ENCODE results near the gene TGM1.

The TGM1 gene

GRCh38 chr14:24307156-24307574, 44.2 kb upstream of the TGM1 start:
- Histone ChIP-seq H4K91ac (ENCODE audit: low read depth, low read length, poor library complexity) (no peak overlapping the region), H2BK12ac (ENCODE audit: low read length) (no peak overlapping the region), H3K27me3 (ENCODE audit: control insufficient read depth in 3 of 3, insufficient read depth in 3 of 3, low read depth in 1 of 3, low read length in 3 of 3) (no peaks in the 10 kb centered on the region), H3K14ac (ENCODE audit: low read length) (no peak overlapping the region), H2AFZ (ENCODE audit: low read length) (no peak overlapping the region), H3K27ac (replicated peaks; ENCODE audit: low read length) (no peak overlapping the region), H2BK15ac (ENCODE audit: low read length) (no peak overlapping the region), H3K4me2 (ENCODE audit: insufficient read depth, low read length, poor library complexity, severe bottlenecking) (no peak overlapping the region), H3K4me3 (ENCODE audit: low read length in 2 of 2) (no peak overlapping the region), H3K23ac (ENCODE audit: low read depth, low read length, poor library complexity) (no peak overlapping the region), H3K4ac (ENCODE audit: low read length) (no peak overlapping the region), H4K8ac (ENCODE audit: low read depth, low read length) (no peak overlapping the region), H2BK120ac (ENCODE audit: low read depth, low read length) (no peak overlapping the region), H3K79me1 (ENCODE audit: low read depth, low read length) (no peaks in the 10 kb centered on the region), H3K4me1 (ENCODE audit: control insufficient read depth in 2 of 2, insufficient read depth in 1 of 2, low read depth in 1 of 2, low read length in 2 of 2) (no peaks in the 10 kb centered on the region), H3K9ac (ENCODE audit: low read depth, low read length, poor library complexity) (no peak overlapping the region), H3K9me3 (replicated peaks in 1 of 2; ENCODE audit: control insufficient read depth in 2 of 2, insufficient read depth in 1 of 2, low read depth in 1 of 2, low read length in 2 of 2) (no peaks in the 10 kb centered on the region), H3K18ac (ENCODE audit: low read length) (no peak overlapping the region), H3K36me3 (replicated peaks in 1 of 2; ENCODE audit: control insufficient read depth in 2 of 2, insufficient read depth in 2 of 2, low read length in 2 of 2) (peaks cover 41 to 83% of the 10 kb centered on the region in 2 donors), H2BK5ac (ENCODE audit: low read length) (no peak overlapping the region), H2AK5ac (ENCODE audit: low read depth, low read length) (no peak overlapping the region)
- no peak for DNase-seq (ENCODE audit: low spot score)
- no CpG with 5 or more reads among the region's 11 CpGs for WGBS, 2 donors (ENCODE audit: extremely low coverage in 2 of 2, insufficient read length in 2 of 2, insufficient replicate concordance in 1 of 2)

GRCh38 chr14:24304019-24304387, 41.0 kb upstream of the TGM1 start:
- H3K4me2 ChIP-seq (ENCODE audit: insufficient read depth, low read length, poor library complexity, severe bottlenecking), result no peak overlapping the region
- H4K8ac ChIP-seq (ENCODE audit: low read depth, low read length), result no peak overlapping the region
- no peaks in the 10 kb centered on the region for H3K27me3 ChIP-seq (ENCODE audit: control insufficient read depth in 3 of 3, insufficient read depth in 3 of 3, low read depth in 1 of 3, low read length in 3 of 3)
- no peak overlapping the region for H2BK120ac ChIP-seq (ENCODE audit: low read depth, low read length)
- peaks cover 7% of the 10 kb centered on the region for H3K79me1 ChIP-seq (ENCODE audit: low read depth, low read length)
- H3K23ac ChIP-seq (ENCODE audit: low read depth, low read length, poor library complexity), result no peak overlapping the region
- no CpG with 5 or more reads among the region's 11 CpGs for WGBS, 2 donors (ENCODE audit: extremely low coverage in 2 of 2, insufficient read length in 2 of 2, insufficient replicate concordance in 1 of 2)
- H3K4me1 ChIP-seq (ENCODE audit: control insufficient read depth in 2 of 2, insufficient read depth in 1 of 2, low read depth in 1 of 2, low read length in 2 of 2), result peaks cover 7 to 9% of the 10 kb centered on the region in 2 donors
- H2BK12ac ChIP-seq (ENCODE audit: low read length), result no peak overlapping the region
- H2AK5ac ChIP-seq (ENCODE audit: low read depth, low read length), result no peak overlapping the region
- H2BK15ac ChIP-seq (ENCODE audit: low read length), result no peak overlapping the region
- H3K4ac ChIP-seq (ENCODE audit: low read length), result no peak overlapping the region
- no peaks in the 10 kb centered on the region for H3K9me3 ChIP-seq (replicated peaks in 1 of 2; ENCODE audit: control insufficient read depth in 2 of 2, insufficient read depth in 1 of 2, low read depth in 1 of 2, low read length in 2 of 2)
- no peak overlapping the region for H3K14ac ChIP-seq (ENCODE audit: low read length)
- no peak overlapping the region for H3K27ac ChIP-seq (replicated peaks; ENCODE audit: low read length)
- no peak overlapping the region for H2BK5ac ChIP-seq (ENCODE audit: low read length)
- peak overlapping the region; percentile 44 for H4K91ac ChIP-seq (ENCODE audit: low read depth, low read length, poor library complexity)
- H2AFZ ChIP-seq (ENCODE audit: low read length), result no peak overlapping the region
- peaks cover 44 to 78% of the 10 kb centered on the region in 2 donors for H3K36me3 ChIP-seq (replicated peaks in 1 of 2; ENCODE audit: control insufficient read depth in 2 of 2, insufficient read depth in 2 of 2, low read length in 2 of 2)
- no peak for DNase-seq (ENCODE audit: low spot score)
- no peak overlapping the region for H3K18ac ChIP-seq (ENCODE audit: low read length)
- H3K4me3 ChIP-seq (ENCODE audit: low read length in 2 of 2), result no peak overlapping the region
- no peak overlapping the region for H3K9ac ChIP-seq (ENCODE audit: low read depth, low read length, poor library complexity)

GRCh38 chr14:24300326-24300980, 37.5 kb upstream of the TGM1 start:
- H3K23ac ChIP-seq (ENCODE audit: low read depth, low read length, poor library complexity), result no peak overlapping the region

GRCh38 chr14:24299255-24300191, 36.5 kb upstream of the TGM1 start, which contains the start of the genes DHRS1 and NOP9:
Gene DHRS1, minus strand, starts transcription at chr14:24299780. Its CDS starts 674 bp downstream, at chr14:24299106.
Gene NOP9, plus strand, starts transcription at chr14:24299850. Its CDS starts 105 bp downstream, at chr14:24299955.
- H3K9ac ChIP-seq (ENCODE audit: low read depth, low read length, poor library complexity), result peak within 1 kb of the TSS; percentile 92
- no peak within 1 kb of the TSS for H3K23ac ChIP-seq (ENCODE audit: low read depth, low read length, poor library complexity)
- H3K4ac ChIP-seq (ENCODE audit: low read length), result no peak within 1 kb of the TSS
- peak within 1 kb of the TSS; percentile 99 for H2AFZ ChIP-seq (ENCODE audit: low read length)
- H2BK5ac ChIP-seq (ENCODE audit: low read length), result peak within 1 kb of the TSS; percentile 67
- peak within 1 kb of the TSS; percentile 27 for H2AK5ac ChIP-seq (ENCODE audit: low read depth, low read length)
- H3K27ac ChIP-seq (replicated peaks; ENCODE audit: low read length), result no peak within 1 kb of the TSS
- WGBS, 2 donors (ENCODE audit: extremely low coverage in 2 of 2, insufficient read length in 2 of 2, insufficient replicate concordance in 1 of 2), result no CpG with 5 or more reads among the region's 75 CpGs
- peak within 1 kb of the TSS; percentile 97 for H3K18ac ChIP-seq (ENCODE audit: low read length)
- peaks cover 7% of the 10 kb centered on the region for H3K79me1 ChIP-seq (ENCODE audit: low read depth, low read length)
- no peaks in the 10 kb centered on the region for H3K27me3 ChIP-seq (ENCODE audit: control insufficient read depth in 3 of 3, insufficient read depth in 3 of 3, low read depth in 1 of 3, low read length in 3 of 3)
- peak within 1 kb of the TSS; percentile 91 to 98 for H3K4me3 ChIP-seq (ENCODE audit: low read length in 2 of 2)
- no peak within 1 kb of the TSS for H2BK120ac ChIP-seq (ENCODE audit: low read depth, low read length)
- H2BK15ac ChIP-seq (ENCODE audit: low read length), result no peak within 1 kb of the TSS
- H3K14ac ChIP-seq (ENCODE audit: low read length), result no peak within 1 kb of the TSS
- H4K91ac ChIP-seq (ENCODE audit: low read depth, low read length, poor library complexity), result no peak within 1 kb of the TSS
- H3K4me2 ChIP-seq (ENCODE audit: insufficient read depth, low read length, poor library complexity, severe bottlenecking), result peak within 1 kb of the TSS; percentile 88
- peak; percentile 91 for DNase-seq (ENCODE audit: low spot score)
- H4K8ac ChIP-seq (ENCODE audit: low read depth, low read length), result no peak within 1 kb of the TSS
- no peaks in the 10 kb centered on the region for H3K9me3 ChIP-seq (replicated peaks in 1 of 2; ENCODE audit: control insufficient read depth in 2 of 2, insufficient read depth in 1 of 2, low read depth in 1 of 2, low read length in 2 of 2)
- H3K4me1 ChIP-seq (ENCODE audit: control insufficient read depth in 2 of 2, insufficient read depth in 1 of 2, low read depth in 1 of 2, low read length in 2 of 2), result peaks cover 9 to 11% of the 10 kb centered on the region in 2 donors
- peaks cover 33 to 58% of the 10 kb centered on the region in 2 donors for H3K36me3 ChIP-seq (replicated peaks in 1 of 2; ENCODE audit: control insufficient read depth in 2 of 2, insufficient read depth in 2 of 2, low read length in 2 of 2)
- no peak within 1 kb of the TSS for H2BK12ac ChIP-seq (ENCODE audit: low read length)

More at GRCh38 chr14:24300326-24300980, 37.5 kb upstream of the TGM1 start:
- Histone ChIP-seq H2BK120ac (ENCODE audit: low read depth, low read length) (no peak overlapping the region), H3K4ac (ENCODE audit: low read length) (no peak overlapping the region), H2AFZ (ENCODE audit: low read length) (peak overlapping the region; percentile 99), H3K79me1 (ENCODE audit: low read depth, low read length) (peaks cover 7% of the 10 kb centered on the region), H2AK5ac (ENCODE audit: low read depth, low read length) (no peak overlapping the region), H3K14ac (ENCODE audit: low read length) (no peak overlapping the region), H2BK15ac (ENCODE audit: low read length) (no peak overlapping the region), H3K4me3 (ENCODE audit: low read length in 2 of 2) (peak overlapping the region; percentile 91 to 98), H3K27ac (replicated peaks; ENCODE audit: low read length) (no peak overlapping the region), H2BK5ac (ENCODE audit: low read length) (no peak overlapping the region), H3K27me3 (ENCODE audit: control insufficient read depth in 3 of 3, insufficient read depth in 3 of 3, low read depth in 1 of 3, low read length in 3 of 3) (no peaks in the 10 kb centered on the region), H4K8ac (ENCODE audit: low read depth, low read length) (no peak overlapping the region), H3K36me3 (replicated peaks in 1 of 2; ENCODE audit: control insufficient read depth in 2 of 2, insufficient read depth in 2 of 2, low read length in 2 of 2) (peaks cover 40 to 58% of the 10 kb centered on the region in 2 donors), H3K9me3 (replicated peaks in 1 of 2; ENCODE audit: control insufficient read depth in 2 of 2, insufficient read depth in 1 of 2, low read depth in 1 of 2, low read length in 2 of 2) (no peaks in the 10 kb centered on the region), H3K4me2 (ENCODE audit: insufficient read depth, low read length, poor library complexity, severe bottlenecking) (peak overlapping the region; percentile 88), H3K9ac (ENCODE audit: low read depth, low read length, poor library complexity) (peak overlapping the region; percentile 75), H3K18ac (ENCODE audit: low read length) (no peak overlapping the region), H4K91ac (ENCODE audit: low read depth, low read length, poor library complexity) (no peak overlapping the region), H2BK12ac (ENCODE audit: low read length) (no peak overlapping the region), H3K4me1 (ENCODE audit: control insufficient read depth in 2 of 2, insufficient read depth in 1 of 2, low read depth in 1 of 2, low read length in 2 of 2) (peaks cover 9 to 11% of the 10 kb centered on the region in 2 donors)
- no CpG with 5 or more reads among the region's 16 CpGs for WGBS, 2 donors (ENCODE audit: extremely low coverage in 2 of 2, insufficient read length in 2 of 2, insufficient replicate concordance in 1 of 2)
- no peak for DNase-seq (ENCODE audit: low spot score)
